Hepatocyte (in vitro differentiated cells): Measurements from ENCODE around the gene MS4A7. TPM values are rescaled to one million over a fixed set of nuclear protein-coding genes. Genes with fewer than 3 reads are reported as not detected.
"Not testable (repeated sequence)": the region's sequence is repeated elsewhere in the genome, so short reads cannot be mapped to it uniquely, and the experiment has no call there.

Experiments
- DNase-seq: peaks from one replicate; pipeline ENCODE4 v3.0.0-alpha.2; 2016; ENCODE audit warnings: low spot score
- H2AFZ ChIP-seq: fragments of 200-600 bp; sonication (generic); 2 replicates; pipeline ENCODE4 v1.6.0; 2016; ENCODE audit warnings: antibody characterized with exemption, mild to moderate bottlenecking
- H3K27ac ChIP-seq: fragments of 200-600 bp; sonication (generic); 2 replicates; pipeline ENCODE4 v1.5.1; 2016; ENCODE audit warnings: mild to moderate bottlenecking
- H3K27me3 ChIP-seq: fragments of 200-600 bp; sonication (generic); 2 replicates; pipeline ENCODE4 v1.6.1; 2016
- H3K36me3 ChIP-seq: fragments of 200-600 bp; sonication (generic); replicated peaks from 2 replicates; pipeline ENCODE4 v1.5.1; 2016; ENCODE audit warnings: low read depth; ENCODE audit not compliant: insufficient read depth
- H3K4me1 ChIP-seq: fragments of 200-600 bp; sonication (generic); 2 replicates; pipeline ENCODE4 v1.5.1; 2016; ENCODE audit warnings: mild to moderate bottlenecking, moderate library complexity; ENCODE audit not compliant: insufficient read depth
- H3K4me2 ChIP-seq: fragments of 200-600 bp; sonication (generic); 2 replicates; pipeline ENCODE4 v1.6.0; 2016
- H3K4me3 ChIP-seq: fragments of 200-600 bp; sonication (generic); 2 replicates; pipeline ENCODE4 v1.5.1; 2016; ENCODE audit warnings: mild to moderate bottlenecking
- H3K79me2 ChIP-seq: fragments of 200-600 bp; sonication (generic); 2 replicates; pipeline ENCODE4 v1.6.0; 2017; ENCODE audit warnings: mild to moderate bottlenecking
- H3K9me2 ChIP-seq: fragments of 200-600 bp; sonication (generic); replicated peaks from 2 replicates; pipeline ENCODE4 v1.6.0; 2017; ENCODE audit warnings: mild to moderate bottlenecking; ENCODE audit not compliant: insufficient read depth
- H3K9me3 ChIP-seq: fragments of 200-600 bp; sonication (generic); 2 replicates; pipeline ENCODE4 v1.5.1; 2016; ENCODE audit warnings: low read depth, mild to moderate bottlenecking
- H4K20me1 ChIP-seq: fragments of 200-600 bp; sonication (generic); 2 replicates; pipeline ENCODE4 v1.6.0; 2016; ENCODE audit warnings: mild to moderate bottlenecking; ENCODE audit not compliant: insufficient read depth, poor library complexity, severe bottlenecking
- EZH2 ChIP-seq: fragments of 200-600 bp; sonication (generic); IDR thresholded peaks from 2 replicates; pipeline ENCODE4 v1.6.1; 2016; ENCODE audit warnings: antibody characterized with exemption, mild to moderate bottlenecking, borderline replicate concordance
- EZH2phosphoT487 ChIP-seq: fragments of 200-600 bp; sonication (generic); IDR thresholded peaks from one replicate; pipeline ENCODE4 v1.6.1; 2018; ENCODE audit warnings: antibody characterized with exemption, mild to moderate bottlenecking, low read depth, moderate library complexity; ENCODE audit not compliant: unreplicated experiment, severe bottlenecking
- WGBS: methylation state at CpG from one replicate; pipeline ENCODE4 v1.1.6; 2016; ENCODE audit warnings: low lambda C conversion rate; ENCODE audit errors: missing lambda C conversion rate; 5-methylcytosine and 5-hydroxymethylcytosine counted together
- polyA plus RNA-seq: library from polyadenylated mRNA; unstranded; fragments of >200 nt; fragmentation: Nextera tagmentation; extraction: Ambion mirVana; gene quantifications from 2 replicates; pipeline ENCODE4 v1.2.1, GENCODE V29; 2016
- total RNA-seq: library from RNA; depleted of rRNA; stranded (reverse); fragments of >200 nt; gene quantifications from 2 replicates; pipeline ENCODE4 v1.2.3, GENCODE V29; 2014
- TF ChIP-seq, protein P1 (sequence below): fragments of 200-600 bp; sonication (generic); IDR thresholded peaks from 2 replicates; pipeline ENCODE4 v1.5.1; 2016; ENCODE audit warnings: antibody characterized with exemption, mild to moderate bottlenecking; ENCODE audit not compliant: poor library complexity

Gene MS4A7
- total and polyA plus RNA-seq, 2 experiments from 2014 or later, result 0.60 to 1.8 TPM

DNA sequence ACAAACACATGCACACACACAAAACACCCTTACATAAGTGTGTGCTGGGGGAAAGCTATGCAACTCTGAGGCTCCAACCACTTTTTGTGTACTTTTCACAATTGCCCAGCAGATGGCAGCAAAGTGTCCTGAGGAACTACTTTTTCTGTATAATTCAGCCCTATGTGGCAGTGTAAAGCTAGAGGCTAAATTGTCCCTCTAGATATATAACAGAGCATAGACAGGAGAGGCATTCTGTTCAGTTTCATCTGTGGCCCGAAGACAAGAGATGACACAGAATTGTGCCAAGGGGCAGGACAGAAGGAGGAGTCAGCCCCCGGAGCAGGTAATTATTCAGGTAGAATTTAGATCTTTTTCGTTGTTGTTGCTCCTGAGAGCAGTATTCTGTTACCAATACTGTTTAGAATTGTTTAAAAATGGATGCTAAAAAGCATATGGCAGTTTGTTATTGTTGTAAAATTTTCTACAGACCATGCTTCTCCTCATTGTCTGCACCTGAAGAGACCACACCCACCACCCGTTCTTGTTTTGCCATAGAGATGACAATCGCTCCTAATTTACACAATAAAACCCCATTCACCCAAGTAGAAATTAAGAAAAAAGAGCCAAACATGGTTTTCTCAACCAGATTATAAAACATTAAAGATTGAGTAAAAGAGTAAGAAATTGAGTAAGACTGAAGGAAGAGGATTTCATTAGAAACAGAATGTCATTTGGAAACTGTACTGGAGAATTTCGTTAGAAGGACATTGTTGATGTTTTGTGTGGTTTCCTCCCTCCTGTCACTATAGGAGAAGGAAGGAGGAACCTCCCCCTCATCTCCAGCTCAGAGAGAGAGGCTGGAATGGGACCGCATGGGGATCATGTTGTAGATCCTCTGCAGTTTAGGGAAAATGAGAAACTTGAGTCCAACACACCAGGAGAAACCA, 14.5 kb upstream of the MS4A7 start:
- no peak overlapping the region for H3K27ac ChIP-seq
- no peak overlapping the region for H3K4me3 ChIP-seq
- no peaks in the 10 kb centered on the region for H3K9me2 ChIP-seq
- H3K9me3 ChIP-seq, result no peaks in the 10 kb centered on the region
- H3K4me1 ChIP-seq, result no peaks in the 10 kb centered on the region
- no peak overlapping the region for H3K4me2 ChIP-seq
- TF ChIP-seq EZH2phosphoT487 (no peak), EZH2 (no peak)
- TF ChIP-seq, protein P1, sequence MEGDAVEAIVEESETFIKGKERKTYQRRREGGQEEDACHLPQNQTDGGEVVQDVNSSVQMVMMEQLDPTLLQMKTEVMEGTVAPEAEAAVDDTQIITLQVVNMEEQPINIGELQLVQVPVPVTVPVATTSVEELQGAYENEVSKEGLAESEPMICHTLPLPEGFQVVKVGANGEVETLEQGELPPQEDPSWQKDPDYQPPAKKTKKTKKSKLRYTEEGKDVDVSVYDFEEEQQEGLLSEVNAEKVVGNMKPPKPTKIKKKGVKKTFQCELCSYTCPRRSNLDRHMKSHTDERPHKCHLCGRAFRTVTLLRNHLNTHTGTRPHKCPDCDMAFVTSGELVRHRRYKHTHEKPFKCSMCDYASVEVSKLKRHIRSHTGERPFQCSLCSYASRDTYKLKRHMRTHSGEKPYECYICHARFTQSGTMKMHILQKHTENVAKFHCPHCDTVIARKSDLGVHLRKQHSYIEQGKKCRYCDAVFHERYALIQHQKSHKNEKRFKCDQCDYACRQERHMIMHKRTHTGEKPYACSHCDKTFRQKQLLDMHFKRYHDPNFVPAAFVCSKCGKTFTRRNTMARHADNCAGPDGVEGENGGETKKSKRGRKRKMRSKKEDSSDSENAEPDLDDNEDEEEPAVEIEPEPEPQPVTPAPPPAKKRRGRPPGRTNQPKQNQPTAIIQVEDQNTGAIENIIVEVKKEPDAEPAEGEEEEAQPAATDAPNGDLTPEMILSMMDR, result peak; percentile 70
- H2AFZ ChIP-seq, result no peak overlapping the region
- no peaks in the 10 kb centered on the region for H3K36me3 ChIP-seq
- H3K27me3 ChIP-seq, result no peaks in the 10 kb centered on the region
- peak; percentile 71 for DNase-seq
- 38% methylated on average over 7 of the region's 7 CpGs for WGBS
- H3K79me2 ChIP-seq, result no peaks in the 10 kb centered on the region
- H4K20me1 ChIP-seq, result no peaks in the 10 kb centered on the region

DNA sequence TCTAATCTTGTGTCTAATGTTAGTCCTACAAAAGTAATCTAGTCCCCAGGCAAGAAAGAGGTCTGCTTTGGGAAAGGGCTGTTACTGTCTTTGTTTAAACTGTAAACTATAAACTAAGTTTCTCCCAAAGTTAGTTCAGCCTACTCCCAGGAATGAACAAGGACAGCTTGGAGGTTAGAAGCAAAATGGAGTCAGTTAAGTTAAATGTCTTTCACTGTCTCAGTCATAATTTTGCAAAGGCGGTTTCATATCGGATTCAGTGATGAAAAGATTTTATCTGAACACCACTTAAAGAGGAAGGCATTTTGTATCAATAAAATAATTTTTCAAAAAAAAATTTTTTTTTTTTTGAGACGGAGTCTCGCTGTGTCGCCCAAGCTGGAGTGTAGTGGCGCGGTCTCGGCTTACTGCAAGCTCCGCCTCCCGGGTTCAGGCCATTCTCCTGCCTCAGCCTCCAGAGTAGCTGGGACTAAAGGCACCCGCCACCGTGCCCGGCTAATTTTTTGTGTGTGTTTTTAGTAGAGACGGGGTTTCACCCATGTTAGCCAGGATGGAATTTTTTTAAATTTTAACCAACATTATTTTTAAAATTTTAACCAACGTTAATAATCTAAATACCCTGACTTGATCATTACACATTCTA, 11.9 kb upstream of the MS4A7 start:
- DNase-seq, H3K4me2 ChIP-seq, H3K27ac ChIP-seq, H3K36me3 ChIP-seq, H4K20me1 ChIP-seq, H3K4me3 ChIP-seq, H3K9me2 ChIP-seq, H2AFZ ChIP-seq, H3K4me1 ChIP-seq, H3K9me3 ChIP-seq, H3K79me2 ChIP-seq, H3K27me3 ChIP-seq: not testable (repeated sequence)
- 89% methylated on average over 15 of the region's 15 CpGs for WGBS

DNA sequence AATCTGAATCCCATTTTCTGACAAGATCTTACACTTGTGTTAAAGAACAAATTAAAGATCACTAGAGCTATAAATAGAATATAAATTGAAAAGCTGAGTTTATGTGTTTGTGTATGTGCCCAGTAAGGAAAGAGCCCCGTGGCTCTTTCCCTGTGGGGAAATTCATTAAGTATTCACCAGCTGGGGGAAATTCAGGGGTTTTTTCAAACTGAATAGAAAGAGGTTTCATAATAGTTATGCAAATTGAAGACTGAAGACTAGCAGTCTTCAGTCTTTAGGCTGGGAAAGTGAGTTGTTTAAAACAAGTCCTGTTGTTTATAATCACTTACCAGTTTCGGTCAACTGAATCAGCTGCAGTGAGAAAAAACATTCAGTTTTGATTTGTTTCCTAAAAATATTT, 11.3 kb upstream of the MS4A7 start:
- H3K36me3 ChIP-seq, result no peaks in the 10 kb centered on the region
- H3K27me3 ChIP-seq, result no peaks in the 10 kb centered on the region
- DNase-seq, result no peak
- no peaks in the 10 kb centered on the region for H3K9me2 ChIP-seq
- no peaks in the 10 kb centered on the region for H3K9me3 ChIP-seq
- no peak overlapping the region for H2AFZ ChIP-seq
- no peak overlapping the region for H3K27ac ChIP-seq
- no peak overlapping the region for H3K4me2 ChIP-seq
- WGBS, result 66% methylated on average over 2 of the region's 2 CpGs
- no peaks in the 10 kb centered on the region for H3K4me1 ChIP-seq
- TF ChIP-seq EZH2phosphoT487 (no peak), EZH2 (no peak)
- TF ChIP-seq, protein P1, result no peak
- H4K20me1 ChIP-seq, result no peaks in the 10 kb centered on the region
- H3K4me3 ChIP-seq, result no peak overlapping the region
- H3K79me2 ChIP-seq, result no peaks in the 10 kb centered on the region

DNA sequence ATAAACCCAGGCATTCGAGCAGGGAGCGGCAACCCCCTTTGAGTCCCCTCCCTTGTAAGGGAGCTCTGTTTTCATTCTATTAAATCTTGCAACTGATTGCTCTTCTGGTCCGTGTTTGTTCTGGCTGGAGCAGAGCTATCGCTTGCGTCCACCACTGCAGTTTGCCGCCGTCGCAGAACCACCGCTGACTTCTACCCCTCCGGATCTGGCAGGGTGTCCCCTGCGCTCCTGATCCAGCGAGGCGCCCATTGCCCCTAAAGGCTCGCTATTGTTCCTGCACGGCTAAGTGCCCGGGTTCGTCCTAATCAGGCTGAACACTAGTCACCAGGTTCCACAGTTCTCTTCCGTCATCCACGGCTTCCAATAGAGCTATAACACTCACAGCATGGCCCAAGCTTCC, 10.4 kb upstream of the MS4A7 start:
- WGBS, result 95% methylated on average over 19 of the region's 19 CpGs
- Histone ChIP-seq H3K4me2 (no peak overlapping the region), H3K4me1 (no peaks in the 10 kb centered on the region), H3K27me3 (no peaks in the 10 kb centered on the region), H4K20me1 (no peaks in the 10 kb centered on the region), H3K79me2 (no peaks in the 10 kb centered on the region), H3K9me3 (no peaks in the 10 kb centered on the region), H2AFZ (no peak overlapping the region), H3K9me2 (no peaks in the 10 kb centered on the region), H3K36me3 (no peaks in the 10 kb centered on the region), H3K4me3 (no peak overlapping the region), H3K27ac (no peak overlapping the region)
- TF ChIP-seq EZH2 (no peak), EZH2phosphoT487 (no peak)
- TF ChIP-seq, protein P1, result no peak
- no peak for DNase-seq
